GM04503 (cell line): ENCODE results near the gene OPCML.

Source experiments
- DNase-seq: peaks from one replicate; pipeline ENCODE4 v3.0.0-alpha.2; 2012; ENCODE audit warnings: low read depth

OPCML gene

DNA sequence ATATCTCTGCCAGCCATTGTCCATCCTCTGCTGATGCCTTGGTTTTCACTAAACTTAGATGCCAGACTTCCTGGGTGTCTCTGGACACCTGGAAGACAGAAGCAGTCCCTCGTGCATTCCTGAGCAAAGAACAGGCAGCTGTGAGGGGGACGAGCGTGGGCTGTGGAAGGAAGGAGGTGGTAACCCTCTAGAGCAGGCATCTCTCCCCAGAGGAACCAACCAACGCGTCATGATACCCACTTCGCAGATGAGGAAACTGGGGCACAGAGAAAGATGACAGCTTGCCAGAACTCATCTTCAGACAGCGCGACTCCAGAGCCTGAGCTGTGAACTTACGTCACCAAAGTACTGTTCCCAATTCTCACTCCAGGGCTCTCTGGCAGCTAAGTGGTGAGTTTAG, 123.4 kb downstream of the OPCML start:
- no peak for DNase-seq

DNA sequence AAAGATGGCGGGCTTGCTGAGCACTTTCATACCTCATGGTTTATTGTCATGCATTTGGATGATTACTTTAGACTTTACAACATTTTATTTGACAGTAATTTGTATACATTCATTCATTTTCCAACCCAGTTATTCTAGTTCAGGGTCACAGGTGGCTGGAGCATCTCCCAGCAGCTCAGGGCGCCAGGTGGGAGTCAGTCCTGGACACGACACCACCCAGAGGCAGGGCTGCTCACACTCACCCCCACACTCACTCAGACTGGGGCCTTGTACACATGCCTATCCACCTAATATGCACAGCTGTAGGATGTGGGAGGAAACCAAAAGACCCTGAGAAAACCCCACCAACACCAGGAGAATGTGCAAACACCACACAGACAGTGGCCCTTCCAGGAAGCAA, 123.9 kb downstream of the OPCML start:
- no peak for DNase-seq

DNA sequence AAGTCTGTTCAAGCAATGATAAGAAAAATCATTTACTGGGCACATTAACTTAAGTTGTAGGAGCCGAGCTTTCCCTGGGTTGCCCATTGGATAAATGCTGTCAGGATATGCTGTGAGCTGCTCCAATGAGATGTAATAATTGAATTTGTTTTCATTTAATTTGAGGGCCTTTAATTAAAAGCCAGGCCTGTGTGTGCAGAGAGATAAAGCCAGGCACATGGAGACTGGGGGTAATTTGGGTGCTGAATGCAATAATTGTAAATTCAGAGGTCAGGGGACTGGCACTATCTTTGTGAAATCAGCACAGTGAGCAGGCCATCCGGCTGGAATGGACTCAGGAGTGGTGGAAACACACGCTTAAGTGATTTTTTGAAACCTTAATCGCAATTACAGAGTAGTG, 125.8 kb downstream of the OPCML start:
- DNase-seq: no peak

DNA sequence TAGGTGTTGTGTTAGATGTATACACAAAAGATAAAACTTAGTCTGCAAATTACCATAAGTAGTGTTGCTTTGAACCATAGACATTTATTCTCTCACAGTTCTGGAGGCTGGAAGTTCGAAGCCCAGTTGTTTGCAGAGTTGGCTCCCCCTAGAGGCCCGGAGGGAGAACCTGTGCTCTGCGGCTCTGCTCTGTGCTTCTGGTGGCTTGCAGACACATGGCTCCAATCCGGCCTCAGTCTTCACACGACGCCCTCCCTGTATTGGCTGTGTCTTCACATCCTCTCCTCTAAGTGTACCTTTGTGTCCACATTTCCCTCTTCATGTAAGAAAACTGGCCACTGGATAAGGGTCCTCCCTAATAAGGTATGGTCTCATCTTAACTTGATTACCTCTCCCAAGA, 128.4 kb downstream of the OPCML start:
- DNase-seq: no peak

DNA sequence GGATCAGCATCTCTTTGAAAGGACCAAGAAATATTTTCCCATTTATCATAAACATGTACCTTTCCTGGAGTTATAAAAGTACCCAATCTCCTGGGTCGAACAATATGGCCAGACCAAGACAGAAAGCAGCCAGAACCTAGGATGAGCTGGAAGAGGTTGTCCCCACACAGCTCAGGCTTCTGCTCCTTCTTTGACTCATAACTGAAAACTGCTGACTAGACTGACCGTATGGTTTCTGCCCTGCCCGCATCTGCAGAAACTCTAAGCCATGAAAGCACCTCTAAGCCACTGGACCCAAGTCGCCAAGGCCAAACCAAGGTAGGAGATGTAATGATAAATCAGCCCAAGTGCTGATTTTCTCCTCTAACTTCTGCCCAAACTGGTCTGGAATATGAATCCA, 129.8 kb downstream of the OPCML start:
- DNase-seq: no peak

DNA sequence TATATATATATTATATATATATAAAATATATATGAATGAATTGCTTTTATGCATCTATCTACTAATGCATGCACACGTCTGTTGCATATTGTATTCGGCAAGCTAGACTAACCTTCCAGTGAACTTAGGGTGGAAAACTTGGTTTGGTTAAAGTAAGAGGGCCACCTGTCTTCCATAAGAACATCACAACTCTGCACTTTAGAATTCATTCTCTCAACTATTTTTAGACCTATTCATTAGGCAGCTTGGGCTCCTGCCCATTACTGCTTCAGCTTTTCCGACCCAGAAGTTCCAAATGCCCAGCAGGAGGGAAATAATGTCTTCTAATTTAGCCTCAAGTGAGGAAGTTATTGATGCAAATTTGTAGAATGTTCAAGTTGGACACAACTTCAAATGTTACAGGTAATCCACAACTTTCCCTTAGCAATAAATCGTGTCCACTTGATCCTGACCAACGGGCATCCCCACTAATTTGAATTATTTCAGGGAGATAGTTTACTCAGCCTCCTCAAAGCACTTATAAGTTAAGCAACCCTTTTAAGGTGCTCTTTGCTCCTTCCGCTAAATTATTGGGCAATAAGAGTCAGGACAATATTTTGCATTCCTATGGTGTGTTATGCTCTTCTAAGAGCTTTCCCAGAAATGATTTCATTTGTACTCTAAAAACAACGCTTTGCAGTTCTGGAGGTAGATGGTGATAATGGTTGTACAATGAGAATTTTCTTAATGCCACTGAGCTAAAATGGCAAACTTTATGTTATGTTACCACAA, 132.3 kb downstream of the OPCML start:
- DNase-seq: no peak

DNA sequence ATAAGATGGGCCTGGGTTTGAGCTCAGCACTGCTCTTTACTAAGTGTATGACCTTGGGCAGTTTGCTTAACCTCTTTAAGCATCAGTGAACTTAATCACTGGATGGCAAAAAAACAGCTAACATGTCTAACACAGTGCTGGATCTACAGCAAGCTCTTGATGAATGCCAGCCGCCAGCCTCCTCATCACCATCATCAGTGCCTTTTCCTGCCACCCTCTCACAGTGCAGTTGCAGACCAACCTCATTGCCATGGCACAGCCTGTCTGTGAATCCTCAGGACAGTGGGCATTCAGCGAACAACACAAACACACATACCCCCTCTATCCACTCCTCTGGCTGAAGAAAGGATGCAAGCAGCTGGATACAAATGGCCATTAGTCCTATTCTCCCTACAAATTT, 133.0 kb downstream of the OPCML start:
- no peak for DNase-seq

DNA sequence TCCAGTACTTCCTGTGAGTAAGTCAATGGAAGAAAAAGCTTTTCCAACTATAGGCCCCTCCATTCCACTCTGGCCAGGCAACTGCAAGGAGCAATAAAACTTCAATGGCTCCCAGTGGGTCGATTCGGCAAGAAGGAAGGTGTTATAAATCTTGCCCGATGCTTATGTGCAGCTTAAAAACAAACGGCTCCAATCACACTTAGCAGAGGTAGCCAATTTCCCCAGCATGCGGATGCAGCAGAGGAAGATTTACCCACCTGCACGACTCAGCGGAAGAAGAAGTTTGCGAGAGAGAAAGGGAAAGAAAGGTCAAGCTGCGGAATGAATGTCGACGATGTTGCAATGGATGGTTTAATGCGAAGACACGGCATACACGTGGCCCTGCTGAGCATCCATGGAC, 141.5 kb downstream of the OPCML start:
- no peak for DNase-seq

DNA sequence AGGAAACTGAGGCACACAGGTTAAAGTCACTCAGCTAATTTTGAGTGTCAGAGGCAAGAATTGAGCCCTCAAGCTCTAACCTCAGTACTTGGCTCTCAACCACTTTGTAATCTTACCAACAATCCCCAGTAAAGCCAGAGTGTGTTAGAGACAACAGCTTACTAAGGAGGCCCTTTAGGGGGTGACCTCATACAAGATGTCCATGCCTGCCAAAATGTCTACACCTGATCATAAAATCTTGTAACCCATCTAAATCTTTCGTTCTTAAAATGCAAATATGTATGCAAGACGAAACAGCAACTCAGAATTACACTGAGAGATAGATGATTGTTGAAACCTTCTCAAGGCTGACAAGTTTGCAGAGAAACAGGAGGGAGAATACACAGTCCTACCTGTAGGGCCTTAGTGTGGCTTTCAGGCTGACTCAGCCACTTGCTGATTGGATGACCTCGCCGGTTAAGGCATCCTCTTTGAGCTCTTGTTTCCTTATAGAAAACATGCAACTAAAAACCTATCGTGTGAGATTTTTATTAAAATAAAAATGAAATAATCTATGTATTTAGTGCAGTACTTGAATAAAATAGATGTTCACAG, 143.2 kb downstream of the OPCML start:
- no peak for DNase-seq

DNA sequence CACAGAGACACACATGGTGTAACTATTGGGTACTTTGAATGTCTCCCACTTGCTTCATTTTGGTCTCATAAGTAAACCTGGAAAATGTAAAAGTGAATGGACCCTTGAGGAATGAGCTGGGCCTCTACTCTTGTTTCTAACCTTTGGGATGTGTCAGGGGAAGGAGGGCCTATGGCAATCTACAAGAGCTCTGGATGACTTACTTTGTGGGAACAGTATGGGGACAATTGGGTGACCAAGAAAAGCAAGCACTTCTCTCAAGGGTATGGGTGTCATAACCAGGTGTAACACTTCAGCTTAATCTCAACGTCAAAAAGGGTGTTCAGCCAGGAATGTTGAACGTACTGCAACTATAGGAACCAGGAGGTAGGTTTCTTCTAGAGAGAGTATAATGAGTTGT, 144.0 kb downstream of the OPCML start:
- DNase-seq: no peak

DNA sequence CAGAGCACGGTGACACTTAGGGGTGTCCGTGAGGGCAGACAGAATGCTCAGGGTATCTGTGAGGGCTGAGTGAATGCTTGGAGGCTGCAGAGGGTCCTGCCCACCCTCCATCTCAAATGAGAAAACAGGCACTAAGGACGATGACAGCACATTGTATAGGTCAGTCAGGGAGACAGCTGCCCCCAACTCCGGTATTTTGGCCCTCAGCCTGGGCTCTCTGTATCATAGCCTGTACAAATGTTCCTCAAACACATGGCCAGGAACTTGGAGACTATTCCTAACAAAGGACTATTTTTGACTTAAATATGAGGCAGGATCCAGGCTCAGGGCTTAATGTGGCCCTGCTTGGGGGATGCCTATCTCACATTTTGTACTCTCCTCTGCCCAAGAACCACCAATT, 145.4 kb downstream of the OPCML start:
- DNase-seq: no peak

DNA sequence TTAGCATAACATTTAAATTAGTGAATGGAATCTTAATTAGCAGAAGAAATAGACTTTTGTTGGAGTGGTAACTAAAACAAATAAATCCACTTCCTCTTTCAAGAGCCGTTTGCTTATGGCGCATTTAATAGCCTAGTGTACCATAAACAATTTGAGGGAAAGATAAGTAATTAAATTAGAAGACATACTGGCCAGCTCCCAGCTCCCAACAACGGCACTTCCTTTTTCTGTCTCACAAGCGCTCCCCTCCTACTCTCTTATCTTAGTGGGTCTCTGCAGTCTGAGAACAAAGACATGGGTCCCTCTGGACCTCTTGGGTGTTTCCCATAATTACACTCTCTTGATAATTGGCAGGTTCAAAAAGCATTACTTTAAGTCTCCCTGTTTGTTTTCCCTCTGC, 146.0 kb downstream of the OPCML start:
- no peak for DNase-seq

DNA sequence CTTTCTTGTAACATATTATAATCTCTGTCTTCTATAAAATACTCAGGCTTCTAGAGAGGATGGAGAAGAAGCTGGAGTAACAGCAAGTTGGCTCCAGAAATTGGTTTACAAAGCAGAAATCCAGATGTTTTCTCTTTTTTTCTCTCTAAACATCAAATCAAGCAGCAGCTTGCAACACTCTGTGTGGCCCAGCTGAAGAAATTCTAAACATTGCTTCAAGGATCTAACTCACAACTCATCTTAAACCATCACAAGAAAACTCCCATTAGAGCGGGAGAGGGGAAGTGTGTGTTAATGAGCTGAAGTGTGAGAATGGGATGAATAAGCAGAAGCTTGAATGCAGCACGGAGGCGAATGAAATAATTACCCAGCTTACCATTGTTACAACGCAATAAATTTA, 146.5 kb downstream of the OPCML start:
- no peak for DNase-seq

DNA sequence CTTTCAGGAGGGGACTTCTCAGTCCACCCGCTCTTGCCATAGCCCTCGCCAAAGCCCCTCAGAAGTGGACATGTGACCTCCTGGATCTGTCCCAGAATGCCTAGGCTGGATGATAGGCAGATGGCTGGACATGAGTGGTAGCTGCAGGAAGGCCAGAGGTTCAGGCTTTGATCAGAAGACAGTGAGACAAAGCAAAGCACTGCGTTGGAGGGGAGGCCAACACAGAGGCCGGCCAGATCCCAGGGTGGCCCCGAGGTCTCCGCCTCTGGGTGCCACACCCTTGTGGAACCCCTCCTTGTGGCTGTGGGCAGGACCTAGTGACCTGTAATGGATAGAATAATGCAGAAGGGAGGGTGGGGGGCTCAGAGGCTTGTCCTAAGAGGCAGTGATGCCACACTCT, 147.6 kb downstream of the OPCML start:
- no peak for DNase-seq

DNA sequence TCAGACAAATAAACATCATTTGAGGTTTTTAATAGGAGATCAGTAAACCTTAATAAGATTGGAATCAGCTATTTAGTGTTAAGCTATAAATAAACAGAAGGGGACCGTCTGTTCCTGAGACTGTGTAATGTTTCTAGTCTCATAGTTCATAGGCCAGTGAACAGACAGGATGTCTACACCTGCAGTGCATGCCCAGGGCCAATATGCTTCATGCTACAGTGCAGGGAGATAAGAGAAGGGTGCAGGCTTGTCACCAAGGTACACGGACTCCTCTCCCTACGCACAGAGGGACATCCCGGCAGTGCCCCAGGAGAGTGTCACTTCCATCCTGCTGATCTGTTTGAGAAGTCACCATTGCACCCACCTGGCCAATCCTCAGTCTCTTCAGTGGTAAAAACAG, 148.6 kb downstream of the OPCML start:
- DNase-seq: no peak

DNA sequence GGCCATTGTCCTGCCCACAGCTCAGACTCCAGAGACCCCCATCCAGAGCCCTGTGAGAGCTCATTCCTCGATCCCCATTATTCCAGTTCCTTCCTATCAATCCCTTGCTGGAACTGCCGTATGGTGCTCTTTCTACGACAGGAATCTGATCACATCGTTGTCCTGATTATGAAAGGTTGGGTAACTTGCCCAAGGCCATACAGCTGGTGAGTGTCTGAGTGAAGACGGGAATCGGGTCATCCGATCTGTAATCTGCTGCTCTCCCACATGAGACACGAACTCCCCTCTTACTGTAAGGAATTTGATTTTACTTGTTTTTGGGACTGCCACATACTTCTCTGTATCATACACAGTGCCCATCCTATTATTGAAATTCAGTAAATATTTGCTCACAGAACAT, 149.1 kb downstream of the OPCML start:
- no peak for DNase-seq

DNA sequence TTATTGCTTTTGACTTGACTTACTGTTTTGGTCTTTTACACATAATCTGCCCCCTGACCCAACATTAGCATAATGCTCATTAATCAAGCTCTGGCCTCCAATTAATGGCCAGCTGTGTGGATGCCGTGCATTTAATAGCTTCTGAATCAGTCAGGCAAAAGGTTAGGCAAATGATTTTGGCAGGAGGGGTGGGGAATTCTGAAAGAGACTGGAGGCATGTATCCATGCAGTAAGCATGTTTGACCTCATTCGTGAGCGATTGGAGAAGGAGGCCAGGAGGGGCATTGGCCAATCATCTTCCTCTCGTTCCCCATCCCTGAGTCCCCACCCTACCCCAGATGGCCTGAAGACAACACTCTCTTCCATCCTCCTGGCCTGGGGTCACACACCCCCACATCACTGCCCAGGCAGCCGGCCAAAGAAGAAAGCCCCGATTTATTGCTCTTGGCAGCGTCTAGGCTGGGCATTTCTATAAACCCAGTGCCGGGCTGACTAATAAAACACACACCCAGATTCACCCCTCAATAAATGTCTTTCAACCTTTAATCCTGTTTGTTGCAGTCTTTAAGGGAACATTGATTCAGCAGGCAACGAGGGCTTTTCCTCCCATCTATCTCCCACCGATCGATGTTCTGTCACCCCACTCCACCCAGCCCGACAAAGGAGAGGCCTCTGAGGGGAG, 150.0 kb downstream of the OPCML start:
- no peak for DNase-seq

DNA sequence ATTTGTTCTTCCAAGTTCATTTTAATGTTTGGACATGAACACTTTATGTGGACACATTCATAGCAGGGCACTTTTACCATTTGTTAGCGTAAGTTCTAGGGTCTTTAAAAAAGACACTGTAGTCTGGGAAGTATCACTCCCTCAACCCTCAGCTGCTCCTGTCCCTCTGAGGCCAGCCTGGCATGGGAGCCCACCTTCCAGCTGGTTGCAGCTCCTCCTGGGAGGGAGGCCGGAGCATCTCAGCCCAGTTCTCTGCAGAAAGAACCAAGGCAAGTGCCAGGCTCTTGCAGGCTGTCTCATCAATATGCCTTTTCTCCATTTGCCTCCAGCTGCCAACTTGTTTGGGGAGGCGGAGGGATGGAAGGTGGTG, 150.6 kb downstream of the OPCML start:
- DNase-seq: no peak

DNA sequence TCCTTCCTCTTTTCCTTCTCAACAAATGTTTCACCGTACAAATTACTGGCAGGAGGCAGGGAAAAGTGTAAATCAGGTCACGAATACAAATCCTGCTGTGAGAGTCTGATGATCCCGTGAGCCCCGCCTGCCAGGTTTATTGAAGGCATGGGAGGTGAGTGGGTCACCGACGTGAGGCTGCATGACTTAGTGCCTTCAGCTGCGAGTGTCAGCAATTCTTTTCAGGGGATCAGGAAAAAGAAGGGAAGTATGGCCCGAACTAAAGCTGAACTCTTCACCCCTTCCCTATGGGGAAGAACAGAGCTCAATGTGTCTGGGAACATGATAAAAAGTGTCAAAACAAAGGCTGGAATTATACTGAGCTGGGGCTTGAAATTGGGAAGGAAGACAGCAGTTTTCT, 166.2 kb downstream of the OPCML start:
- DNase-seq: no peak

DNA sequence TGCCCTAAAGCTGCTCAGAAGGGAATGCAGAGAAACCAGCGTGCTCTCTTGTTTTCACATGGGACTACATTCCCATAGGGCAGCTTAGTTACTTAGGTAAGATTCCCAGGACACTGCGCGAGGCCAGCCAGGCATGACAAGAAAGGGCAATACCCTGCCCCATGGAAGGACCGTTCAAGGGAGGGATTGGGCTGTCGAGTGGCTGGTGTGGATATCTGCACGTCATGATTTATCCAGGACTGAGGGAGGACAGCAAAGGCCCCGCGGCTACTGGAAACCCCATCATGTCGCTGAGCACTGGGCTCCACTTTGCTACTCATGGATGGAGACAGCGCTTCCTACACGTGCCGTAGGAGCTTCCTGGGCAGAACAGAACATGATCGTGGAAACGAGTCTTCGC, 169.4 kb downstream of the OPCML start:
- no peak for DNase-seq

DNA sequence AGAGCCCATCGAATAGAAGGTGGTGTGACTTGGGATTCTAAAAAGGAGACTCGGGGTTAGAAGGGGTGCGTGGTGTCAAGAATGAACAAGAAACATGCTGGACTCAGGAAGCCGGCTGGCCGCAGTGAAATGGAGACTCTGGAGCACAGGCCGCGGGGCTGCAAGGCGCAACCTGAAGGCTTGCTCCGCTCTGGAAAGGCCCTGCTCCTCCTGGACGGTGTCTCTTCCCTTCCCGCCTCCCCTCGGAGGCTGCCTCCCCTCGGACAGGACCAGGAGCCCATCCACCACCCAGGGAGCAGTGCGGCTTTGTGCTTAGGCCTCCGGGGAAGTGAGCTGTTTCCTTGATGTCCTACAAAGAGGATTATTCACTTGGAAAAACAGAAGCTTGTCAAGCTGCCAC, 170.1 kb downstream of the OPCML start:
- no peak for DNase-seq

DNA sequence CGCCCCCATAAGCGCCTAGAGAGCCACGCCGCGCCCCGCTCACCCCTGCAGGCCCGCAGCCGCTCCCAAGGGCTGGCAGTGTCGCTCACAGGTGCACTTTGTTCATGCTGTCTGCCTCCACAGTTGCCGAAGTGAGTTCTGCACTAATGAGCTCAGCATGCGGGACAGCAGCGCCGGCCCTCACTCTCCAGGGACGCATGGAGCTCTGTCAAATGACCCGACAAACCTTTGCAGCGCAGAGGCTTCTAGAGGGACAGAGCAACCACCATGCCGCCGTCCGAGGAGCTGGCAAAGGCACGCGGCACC, 170.7 kb downstream of the OPCML start:
- no peak for DNase-seq

DNA sequence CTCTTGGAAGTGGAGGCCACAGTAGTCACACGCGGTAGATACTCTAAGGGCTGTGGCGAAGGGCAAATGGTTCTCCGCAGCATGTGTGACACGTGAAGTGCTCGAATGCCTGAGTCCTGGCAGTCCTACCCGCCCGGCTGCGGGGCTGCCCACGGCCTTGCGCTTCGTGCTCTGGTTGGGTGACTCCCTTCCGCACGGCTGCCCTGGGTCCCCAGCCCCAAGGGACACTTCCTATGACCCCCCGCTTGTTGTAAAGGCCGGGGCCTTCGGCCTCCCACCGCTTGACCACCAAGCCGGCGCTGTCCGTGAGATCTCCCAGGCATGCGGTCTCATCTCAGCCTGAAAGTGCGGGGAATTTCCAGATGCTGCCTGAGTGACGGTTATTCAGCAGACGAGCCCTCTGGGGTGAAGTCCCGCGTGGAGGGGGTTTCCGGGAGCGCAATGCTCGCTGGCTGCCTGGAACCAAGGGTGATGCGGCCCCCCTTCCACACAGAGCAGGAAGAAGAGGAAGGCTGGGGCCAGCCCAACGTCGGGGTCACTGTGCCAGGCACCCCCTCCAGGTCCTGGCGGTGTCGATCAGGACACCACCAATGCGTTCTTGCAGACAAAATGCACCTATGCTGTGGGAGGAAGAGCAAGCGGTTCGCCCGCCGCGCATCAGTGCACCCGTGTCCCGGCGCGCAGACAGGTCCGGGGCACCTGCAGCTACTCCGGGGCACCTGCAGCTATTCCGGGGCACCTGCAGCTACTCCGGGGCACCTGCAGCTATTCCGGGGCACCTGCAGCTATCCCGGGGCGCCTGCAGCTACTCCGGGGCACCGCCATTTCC, 171.2 kb downstream of the OPCML start:
- no peak for DNase-seq
